K562 (cell line): Measurements from ENCODE around the gene THBS1. TPM values are rescaled to one million over a fixed set of nuclear protein-coding genes. Genes with fewer than 3 reads are reported as not detected.

ENCODE experiments used
- ATAC-seq: fragments of 200-7000 bp; cut with Tn5 transposase; 3 replicates; pipeline ENCODE4 v1.9.1; 2020; ENCODE audit warnings: moderate library complexity
- BruUV-seq: library from RNA; stranded (reverse); fragments of 400-500 nt; replicated peaks from 2 replicates; lab custom pipeline; 2021; lab: Mats Ljungman, UMichigan
- CTCF ChIA-PET: fragments of 300-600 bp; formaldehyde crosslinking; extraction: SDS; loops from one replicate; lab custom pipeline; 2021; ENCODE audit warnings: low intra/inter-chr PET ratio; lab: Yijun Ruan, JAX
- POLR2A ChIA-PET: fragments of 300-600, 350-650 bp; sonication (Branson Sonifier 250); formaldehyde crosslinking; extraction: SDS; loops from one replicate; lab custom pipeline; 2021; ENCODE audit warnings: antibody characterized with exemption, inconsistent platforms; lab: Yijun Ruan, JAX
- DNase-seq, 4 experiments: peaks; one replicate each; pipeline versions ENCODE4 v3.0.0 to v3.0.0-alpha.2; 2011 to 2018; ENCODE audit warnings: low spot score in 3 of 4, mixed read lengths in 3 of 4; ENCODE audit errors: extremely low read depth in 1 of 4
- FAIRE-seq: peaks from 2 replicates; lab custom pipeline; 2011; peaks lifted over from hg19 to GRCh38; lab: Jason Lieb, UNC
- H2AFZ ChIP-seq: 2 replicates; pipeline ENCODE4 v1.6.0; 2011; ENCODE audit warnings: low read depth, low read length, control low read depth, inconsistent platforms
- H3K27ac ChIP-seq: fragments of 200-600 bp; 3 replicates; pipeline ENCODE4 v1.8.0; 2011; ENCODE audit warnings: low read depth, mild to moderate bottlenecking, control low read depth, inconsistent platforms, low read length, moderate library complexity, mixed read lengths; ENCODE audit errors: extremely low read depth
- H3K27me3 ChIP-seq, 2 experiments: fragments of 300-600 bp in 1 of 2; 2 replicates in 1 of 2; 3 replicates in 1 of 2; pipeline versions ENCODE4 v1.6.0 to v1.8.0; 2011; ENCODE audit warnings: inconsistent platforms in 2 of 2, low read length in 2 of 2, mild to moderate bottlenecking in 1 of 2, mixed read lengths in 1 of 2, moderate library complexity in 1 of 2; ENCODE audit not compliant: control insufficient read depth in 2 of 2, insufficient read depth in 2 of 2
- H3K36me3 ChIP-seq: fragments of 300-600 bp; 3 replicates; pipeline ENCODE4 v1.8.0; 2011; ENCODE audit warnings: mild to moderate bottlenecking, low read length, inconsistent platforms; ENCODE audit not compliant: control insufficient read depth, insufficient read depth
- H3K4me1 ChIP-seq, 2 experiments: fragments of 200-600 bp in 1 of 2; replicated peaks in 1 of 2; 2 replicates in 1 of 2; 3 replicates in 1 of 2; pipeline versions ENCODE4 v1.5.1 to v1.8.0; 2011; ENCODE audit warnings: inconsistent platforms in 2 of 2, low read length in 2 of 2, mild to moderate bottlenecking in 1 of 2, mixed read lengths in 1 of 2, moderate library complexity in 1 of 2; ENCODE audit not compliant: control insufficient read depth in 2 of 2, insufficient read depth in 2 of 2
- H3K4me2 ChIP-seq: 2 replicates; pipeline ENCODE4 v1.6.1; 2011; ENCODE audit warnings: low read length, control low read depth, inconsistent platforms, mixed read lengths; ENCODE audit not compliant: insufficient read depth
- H3K4me3 ChIP-seq: fragments of 200-600 bp; sonication (generic), shearing (Covaris generic); 2 replicates; pipeline ENCODE4 v1.5.1; 2016; ENCODE audit warnings: control low read depth, inconsistent platforms
- H3K79me2 ChIP-seq: fragments of 200-600 bp; 3 replicates; pipeline ENCODE4 v1.8.0; 2011; ENCODE audit warnings: low read length, inconsistent platforms; ENCODE audit not compliant: control insufficient read depth, insufficient read depth
- H3K9ac ChIP-seq, 2 experiments: 2 replicates each; pipeline versions ENCODE4 v1.6.0 to v1.6.1; 2011; ENCODE audit warnings: low read depth in 2 of 2, low read length in 2 of 2, control low read depth in 1 of 2, inconsistent platforms in 1 of 2, mild to moderate bottlenecking in 1 of 2, mixed read lengths in 1 of 2; ENCODE audit not compliant: insufficient read depth in 1 of 2
- H3K9me1 ChIP-seq: one replicate; pipeline ENCODE4 v1.6.0; 2011; ENCODE audit warnings: inconsistent platforms, mild to moderate bottlenecking, low read length, moderate library complexity; ENCODE audit not compliant: control insufficient read depth, insufficient read depth
- H3K9me3 ChIP-seq: replicated peaks from 2 replicates; pipeline ENCODE4 v1.5.1; 2011; ENCODE audit warnings: low read depth, low read length, inconsistent platforms; ENCODE audit not compliant: control insufficient read depth, insufficient read depth
- H4K20me1 ChIP-seq: replicated peaks from 2 replicates; pipeline ENCODE4 v1.6.1; 2011; ENCODE audit warnings: low read length, inconsistent platforms, mixed read lengths; ENCODE audit not compliant: control insufficient read depth, insufficient read depth
- CAMTA2 ChIP-seq: fragments of 250-450 bp; sonication (Bioruptor Pico); conservative IDR thresholded peaks from 2 replicates; pipeline ENCODE4 v1.5.1; 2022
- CEBPG ChIP-seq, 3 experiments: fragments of 200-800 bp in 1 of 3; sonication (Bioruptor generic) in 1 of 3; sonication (generic) in 1 of 3; formaldehyde crosslinking in 1 of 3; IDR thresholded peaks in 2 of 3; conservative IDR thresholded peaks in 1 of 3; 2 replicates each; pipeline versions ENCODE4 v1.6.1 to v1.8.0; 2016 to 2022; ENCODE audit warnings: missing compliant biosample characterization in 2 of 3, missing genetic modification characterization in 2 of 3, mild to moderate bottlenecking in 1 of 3, missing genetic modification reagents in 1 of 3
- MEF2D ChIP-seq: conservative IDR thresholded peaks from 2 replicates; pipeline ENCODE4 v1.6.1; 2016; ENCODE audit warnings: low read depth, missing genetic modification characterization, missing compliant biosample characterization
- SNIP1 ChIP-seq: fragments of 450-650 bp; IDR thresholded peaks from 2 replicates; pipeline ENCODE4 v1.7.1; 2017; ENCODE audit warnings: low read depth, mild to moderate bottlenecking
- UBTF ChIP-seq, 2 experiments: IDR thresholded peaks; 2 replicates each; pipeline ENCODE4 v1.6.1; 2012; ENCODE audit warnings: improper control_type of control experiment in 2 of 2, low read depth in 2 of 2, low read length in 2 of 2, borderline replicate concordance in 1 of 2
- ZNF511 ChIP-seq: sonication (generic); formaldehyde crosslinking; IDR thresholded peaks from 2 replicates; pipeline ENCODE4 v1.8.0; 2022; ENCODE audit warnings: mild to moderate bottlenecking, missing genetic modification reagents
- WGBS: fragments of 100-300 bp; shearing (Covaris generic); methylation state at CpG from one replicate; pipeline ENCODE4 v1.1.6; 2016; ENCODE audit warnings: low coverage, mixed read lengths; ENCODE audit not compliant: insufficient coverage; ENCODE audit errors: missing lambda C conversion rate; 5-methylcytosine and 5-hydroxymethylcytosine counted together
- in situ Hi-C: fragments of 300-500 bp; cut with MboI; formaldehyde crosslinking; loops from 4 replicates; pipeline ENCODE4 v1.15.0; 2018; ENCODE audit warnings: inconsistent platforms, mixed read lengths
- intact Hi-C: fragments of 100-400 bp; cut with micrococcal nuclease; formaldehyde crosslinking; loops from 2 replicates; pipeline ENCODE4 v1.14.2; 2022
- polyA plus RNA-seq, 8 experiments: library from polyadenylated mRNA; depleted of rRNA in 4 of 8; stranded (reverse) in 5 of 8; unstranded in 3 of 8; fragments of >200 nt; fragmentation: Nextera tagmentation in 2 of 8; fragmentation: Illumina TruSeq in 1 of 8; extraction: Ambion mirVana in 2 of 8; extraction: Trizol in 1 of 8; gene quantifications; 2 replicates each; pipeline versions ENCODE4 v1.2.1 to v1.2.3, GENCODE V29; 2011 to 2014; ENCODE audit warnings: inconsistent platforms in 1 of 8, missing spikeins in 1 of 8
- total RNA-seq, 7 experiments: library from RNA; depleted of rRNA in 6 of 7; stranded (reverse); fragments of >200 nt in 6 of 7; fragmentation: Illumina TruSeq in 2 of 7; extraction: Trizol in 2 of 7; gene quantifications; 2 replicates each; pipeline versions ENCODE4 v1.2.1 to v1.2.3, GENCODE V29; 2011 to 2021; ENCODE audit warnings: low replicate concordance in 1 of 7

Gene THBS1
- total and polyA plus RNA-seq, 9 of the 15 experiments (the other 6 are each of a cell fraction or from before 2014, with no cell fraction given): 0.04 to 1.3 (median 0.40) TPM

GRCh38 chr15:39609166-39609916 lies 28.5 kb downstream of the THBS1 start:
- no peak overlapping the region for H3K4me2 ChIP-seq
- H3K9me3 ChIP-seq: no peaks in the 10 kb centered on the region
- TF ChIP-seq MEF2D (no peak), CAMTA2 (CRISPR knock-in tag) (no peak), UBTF (IDR thresholded peaks at IDR 0.05; ENCODE audit: borderline replicate concordance in 1 of 2, low read depth in 2 of 2, low read length in 2 of 2) (no peak), CEBPG (CRISPR knock-in tag; IDR thresholded peaks at IDR 0.05) (no peak), CEBPG (tag; conservative IDR thresholded peaks at IDR 0.05 in 1 of 2, IDR thresholded peaks at IDR 0.05 in 1 of 2) (peak in 1 of 2 experiments; percentile 68; a peak in 1 of 4 replicates), SNIP1 (no peak), ZNF511 (CRISPR knock-in tag) (no peak)
- H3K79me2 ChIP-seq: no peaks in the 10 kb centered on the region
- WGBS: 0% methylated on average over 4 of the region's 4 CpGs
- no peaks in the 10 kb centered on the region for H3K36me3 ChIP-seq
- no TSS peak for BruUV-seq
- in situ Hi-C loops (no loop called here), intact Hi-C loops (no loop called here)
- ChIA-PET CTCF (interaction anchor here (0.7 kb wide), 1 partner anchor 193 kb away, joined by 4 read pairs; no protein-coding TSS in a partner anchor), POLR2A (no interaction called here)
- no peaks in the 10 kb centered on the region for H3K4me1 ChIP-seq
- H4K20me1 ChIP-seq: no peaks in the 10 kb centered on the region
- no peak for ATAC-seq
- DNase-seq: no peak
- H3K4me3 ChIP-seq: no peak overlapping the region
- no peak overlapping the region for H3K9ac ChIP-seq
- H3K27me3 ChIP-seq: peaks cover 5 to 15% of the 10 kb centered on the region in 2 experiments; a peak in 2 of 5 replicates
- H2AFZ ChIP-seq: no peak overlapping the region
- no peak for FAIRE-seq
- no peaks in the 10 kb centered on the region for H3K9me1 ChIP-seq
- H3K27ac ChIP-seq: no peak overlapping the region
